BLaER1 (cell line): ENCODE data around the gene SDK1.

Experiments
- H3K27ac ChIP-seq: shearing (Covaris generic); formaldehyde crosslinking; 2 replicates; pipeline ENCODE4 v1.8.1; 2022
- H3K27me3 ChIP-seq: shearing (Covaris generic); formaldehyde crosslinking; 2 replicates; pipeline ENCODE4 v1.8.1; 2022
- H3K36me3 ChIP-seq: shearing (Covaris generic); formaldehyde crosslinking; 2 replicates; pipeline ENCODE4 v1.8.1; 2022
- H3K4me1 ChIP-seq: shearing (Covaris generic); formaldehyde crosslinking; 2 replicates; pipeline ENCODE4 v1.8.1; 2022
- H3K4me2 ChIP-seq: shearing (Covaris generic); formaldehyde crosslinking; 2 replicates; pipeline ENCODE4 v1.8.1; 2022
- H3K4me3 ChIP-seq: shearing (Covaris generic); formaldehyde crosslinking; 2 replicates; pipeline ENCODE4 v1.8.1; 2022
- H3K9ac ChIP-seq: shearing (Covaris generic); formaldehyde crosslinking; 2 replicates; pipeline ENCODE4 v1.8.1; 2022
- H3K9me3 ChIP-seq: shearing (Covaris generic); formaldehyde crosslinking; 2 replicates; pipeline ENCODE4 v1.8.1; 2022
- H4K20me1 ChIP-seq: shearing (Covaris generic); formaldehyde crosslinking; 2 replicates; pipeline ENCODE4 v1.8.1; 2022
- Cebpa-rat ChIP-seq: shearing (Covaris generic); IDR thresholded peaks from 2 replicates; pipeline ENCODE4 v1.8.1; 2022

SDK1 gene

DNA sequence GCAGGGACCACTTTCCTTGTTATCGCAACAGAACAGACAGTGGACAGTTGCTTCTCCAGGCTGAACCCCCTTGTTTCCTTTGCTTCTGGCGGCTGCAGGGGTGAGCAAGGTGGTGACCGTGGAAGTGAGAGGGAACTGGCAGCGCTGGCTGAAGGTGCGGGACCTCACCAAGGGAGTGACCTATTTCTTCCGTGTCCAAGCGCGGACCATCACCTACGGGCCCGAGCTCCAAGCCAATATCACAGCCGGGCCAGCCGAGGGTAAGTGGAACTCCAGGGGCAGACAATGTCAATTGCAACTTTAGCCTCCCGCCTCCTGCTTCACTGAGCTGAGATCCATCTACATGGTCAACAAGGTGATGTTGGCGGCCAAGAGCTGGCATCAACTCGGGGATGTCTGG is 919.0 kb downstream of the SDK1 start:
- H3K9ac ChIP-seq = no peak overlapping the region
- H3K9me3 ChIP-seq = peaks cover 5% of the 10 kb centered on the region; the same call in 1 of the 2 replicates
- no peaks in the 10 kb centered on the region for H4K20me1 ChIP-seq
- no peaks in the 10 kb centered on the region for H3K27me3 ChIP-seq
- no peaks in the 10 kb centered on the region for H3K36me3 ChIP-seq
- no peak overlapping the region for H3K4me2 ChIP-seq
- no peak overlapping the region for H3K27ac ChIP-seq
- TF ChIP-seq Cebpa-rat = no peak
- H3K4me3 ChIP-seq = no peak overlapping the region
- H3K4me1 ChIP-seq = peaks cover 5% of the 10 kb centered on the region; the same call in 1 of the 2 replicates

DNA sequence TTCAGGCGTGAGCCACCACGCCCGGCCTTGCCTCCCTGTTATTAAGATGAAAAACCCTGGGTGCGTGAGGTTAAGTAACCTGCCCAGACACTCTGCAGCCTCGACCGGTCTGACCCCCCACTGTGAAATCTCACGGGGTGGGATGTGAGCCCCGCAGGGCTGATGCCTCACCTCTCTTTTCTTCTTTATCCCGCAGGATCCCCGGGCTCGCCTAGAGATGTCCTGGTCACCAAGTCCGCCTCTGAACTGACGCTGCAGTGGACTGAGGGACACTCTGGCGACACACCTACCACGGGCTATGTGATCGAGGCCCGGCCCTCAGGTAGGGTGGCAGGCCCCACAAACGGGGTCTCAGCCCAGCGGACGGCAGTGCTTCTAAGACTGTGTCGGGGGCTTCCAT is 920.0 kb downstream of the SDK1 start:
- H3K36me3 ChIP-seq = no peaks in the 10 kb centered on the region
- peaks cover 2% of the 10 kb centered on the region; the same call in 1 of the 2 replicates for H3K4me1 ChIP-seq
- no peak overlapping the region for H3K27ac ChIP-seq
- no peak overlapping the region for H3K4me3 ChIP-seq
- no peak overlapping the region for H3K4me2 ChIP-seq
- H3K9ac ChIP-seq = no peak overlapping the region
- no peaks in the 10 kb centered on the region for H3K27me3 ChIP-seq
- H3K9me3 ChIP-seq = peaks cover 5% of the 10 kb centered on the region; the same call in 1 of the 2 replicates
- no peaks in the 10 kb centered on the region for H4K20me1 ChIP-seq
- no peak for TF ChIP-seq Cebpa-rat

DNA sequence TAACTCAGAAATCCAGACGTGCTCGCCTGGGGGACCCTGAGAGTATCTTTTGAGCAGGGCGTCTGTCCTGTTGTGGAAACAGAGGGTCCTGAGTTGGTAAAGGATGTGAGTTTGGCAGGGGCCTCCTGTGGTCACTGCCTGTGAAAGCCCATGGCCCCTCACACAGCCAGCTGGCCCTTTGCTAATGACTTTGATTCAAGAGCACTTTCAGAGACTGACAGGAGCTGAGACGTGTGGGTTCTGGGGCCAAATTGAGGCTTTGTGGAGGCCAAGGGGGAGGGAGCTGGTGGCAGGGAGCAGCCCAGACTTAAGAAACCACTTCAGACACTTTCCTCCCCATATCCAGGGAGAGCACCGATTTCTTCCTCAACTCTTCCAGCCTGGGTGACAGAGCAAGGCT is 921.6 kb downstream of the SDK1 start:
- H3K27ac ChIP-seq = no peak overlapping the region
- no peaks in the 10 kb centered on the region for H3K36me3 ChIP-seq
- no peaks in the 10 kb centered on the region for H4K20me1 ChIP-seq
- no peaks in the 10 kb centered on the region for H3K27me3 ChIP-seq
- H3K9ac ChIP-seq = no peak overlapping the region
- no peak overlapping the region for H3K4me3 ChIP-seq
- TF ChIP-seq Cebpa-rat = no peak
- H3K4me1 ChIP-seq = no peaks in the 10 kb centered on the region; the same call in 1 of the 2 replicates
- H3K9me3 ChIP-seq = peaks cover 5% of the 10 kb centered on the region; the same call in 1 of the 2 replicates
- H3K4me2 ChIP-seq = no peak overlapping the region

DNA sequence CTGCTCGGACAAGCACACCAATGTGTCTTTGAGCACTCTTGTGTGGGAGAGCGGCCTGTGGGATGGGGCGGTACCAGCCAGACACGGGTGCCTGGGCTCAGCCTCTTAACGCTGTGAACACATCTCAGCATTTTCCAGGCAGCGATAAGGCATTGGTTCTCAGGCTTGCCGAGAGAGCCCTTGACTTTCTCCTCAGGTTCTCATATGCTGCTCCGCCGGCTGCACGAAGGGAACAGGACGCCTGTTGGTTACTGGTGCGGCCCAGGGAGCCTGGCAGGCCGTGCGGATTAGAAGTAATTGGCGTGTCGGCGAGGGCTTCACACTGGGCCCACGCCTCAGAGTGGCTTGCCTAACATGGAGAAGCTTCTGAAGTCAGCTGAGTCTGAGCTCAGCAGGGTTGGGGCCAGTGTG is 924.3 kb downstream of the SDK1 start:
- Histone ChIP-seq H3K9ac (no peak overlapping the region), H3K4me2 (no peak overlapping the region), H3K9me3 (peaks cover 5% of the 10 kb centered on the region; the same call in 1 of the 2 replicates), H3K27ac (no peak overlapping the region), H3K4me3 (no peak overlapping the region), H3K27me3 (no peaks in the 10 kb centered on the region), H4K20me1 (no peaks in the 10 kb centered on the region), H3K36me3 (no peaks in the 10 kb centered on the region), H3K4me1 (no peaks in the 10 kb centered on the region; the same call in 1 of the 2 replicates)
- TF ChIP-seq Cebpa-rat = no peak

DNA sequence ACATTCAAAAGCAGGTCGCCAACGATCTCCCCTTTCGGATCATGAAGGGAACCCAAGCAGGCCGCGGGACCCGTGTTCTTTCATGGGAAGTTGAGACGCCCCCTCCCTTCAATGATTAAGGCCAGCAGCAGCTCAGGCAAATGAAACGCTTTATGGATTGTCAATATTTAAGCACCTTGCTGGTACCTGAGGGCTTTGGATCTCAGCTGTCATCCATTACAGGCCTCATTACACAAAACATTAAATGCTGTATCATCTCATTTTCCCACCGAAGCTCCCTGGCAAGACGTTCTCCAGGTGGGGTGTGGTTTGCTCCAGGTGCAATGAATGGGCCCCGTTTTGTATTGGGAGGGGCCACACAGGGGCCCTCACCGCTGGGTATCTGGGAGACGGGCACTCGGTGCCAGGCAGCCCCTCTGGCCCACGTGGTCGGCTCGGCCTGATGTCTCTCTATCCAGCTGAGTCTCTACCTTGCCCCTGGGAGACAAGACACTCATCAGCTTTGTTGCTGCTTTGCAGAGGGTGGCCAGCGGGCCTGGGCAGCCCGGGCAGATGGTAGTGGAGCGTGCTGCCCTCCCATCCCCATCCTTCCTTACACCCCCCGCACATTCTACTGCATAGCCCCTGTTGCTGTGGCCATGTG is 925.0 kb downstream of the SDK1 start:
- Histone ChIP-seq H3K9me3 (peaks cover 5% of the 10 kb centered on the region; the same call in 1 of the 2 replicates), H3K4me3 (no peak overlapping the region), H4K20me1 (no peaks in the 10 kb centered on the region), H3K9ac (no peak overlapping the region), H3K4me2 (no peak overlapping the region), H3K4me1 (no peaks in the 10 kb centered on the region; the same call in 1 of the 2 replicates), H3K27ac (no peak overlapping the region), H3K36me3 (no peaks in the 10 kb centered on the region), H3K27me3 (no peaks in the 10 kb centered on the region)
- no peak for TF ChIP-seq Cebpa-rat

DNA sequence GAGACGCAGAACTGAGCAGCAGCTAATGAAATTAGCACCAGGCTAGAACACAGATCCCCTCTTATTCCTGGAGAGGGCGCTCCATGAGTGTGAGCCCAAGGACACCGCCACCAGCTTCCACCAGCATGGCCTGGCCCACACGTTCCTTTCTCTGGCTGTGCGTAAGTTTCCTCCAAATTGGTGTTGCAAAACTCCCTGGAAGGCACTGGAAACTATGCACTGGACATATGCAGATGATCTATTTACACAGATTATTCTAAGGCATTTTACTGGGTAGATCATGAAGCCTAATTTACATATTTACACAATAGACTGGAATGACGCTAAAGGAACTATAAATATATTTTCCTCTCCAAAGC is 925.5 kb downstream of the SDK1 start:
- Histone ChIP-seq H3K9me3 (peaks cover 5% of the 10 kb centered on the region; the same call in 1 of the 2 replicates), H3K27me3 (no peaks in the 10 kb centered on the region), H3K4me1 (no peaks in the 10 kb centered on the region; the same call in 1 of the 2 replicates), H3K4me3 (no peak overlapping the region), H4K20me1 (no peaks in the 10 kb centered on the region), H3K4me2 (no peak overlapping the region), H3K27ac (no peak overlapping the region), H3K9ac (no peak overlapping the region), H3K36me3 (no peaks in the 10 kb centered on the region)
- no peak for TF ChIP-seq Cebpa-rat

DNA sequence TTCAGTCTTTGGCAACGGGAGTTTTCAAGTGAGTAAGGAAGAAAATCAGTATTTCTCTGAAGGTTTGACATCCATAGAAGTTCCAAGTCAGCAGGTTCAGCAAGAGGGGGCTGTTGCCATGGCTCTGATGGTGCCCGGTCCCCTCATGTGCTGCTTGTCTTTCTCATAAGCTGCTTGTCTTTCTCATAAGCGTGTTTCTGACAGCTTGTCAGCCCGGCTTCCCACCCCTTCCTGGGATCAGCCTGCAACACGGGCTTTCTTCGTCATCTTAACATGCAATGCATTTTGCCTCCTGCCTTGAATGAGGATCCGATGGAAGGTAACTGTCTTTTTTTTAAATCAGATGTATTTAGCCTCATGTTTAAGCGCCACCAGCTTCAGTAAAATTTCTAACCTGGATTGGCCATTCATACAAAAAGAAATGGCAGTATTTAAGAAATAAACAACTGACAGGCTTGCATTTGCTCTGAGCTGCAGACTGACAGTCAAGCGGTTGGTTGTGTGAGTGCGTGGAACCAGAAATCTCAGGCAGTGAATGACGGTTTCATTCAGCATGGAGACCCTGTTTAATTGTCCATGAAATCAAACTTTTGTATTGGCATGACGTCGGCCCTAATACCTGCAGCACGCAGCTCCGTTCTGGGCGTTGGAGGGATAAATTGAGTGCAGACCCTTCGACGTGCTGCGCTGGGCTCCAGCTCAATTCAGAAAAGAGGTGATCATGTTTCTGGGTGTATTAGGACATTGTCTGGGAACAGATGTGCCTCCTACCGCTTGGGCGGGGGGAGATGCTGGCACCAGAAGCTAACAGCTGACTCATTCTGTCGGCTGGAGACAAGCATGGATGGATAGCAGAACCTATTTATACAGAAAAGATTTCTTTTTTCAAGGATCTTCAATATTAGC is 926.3 kb downstream of the SDK1 start:
- H3K4me3 ChIP-seq = no peak overlapping the region
- no peak overlapping the region for H3K27ac ChIP-seq
- H3K4me2 ChIP-seq = no peak overlapping the region
- H3K36me3 ChIP-seq = no peaks in the 10 kb centered on the region
- H3K27me3 ChIP-seq = no peaks in the 10 kb centered on the region
- no peak overlapping the region for H3K9ac ChIP-seq
- peaks cover 5% of the 10 kb centered on the region; the same call in 1 of the 2 replicates for H3K9me3 ChIP-seq
- no peaks in the 10 kb centered on the region; the same call in 1 of the 2 replicates for H3K4me1 ChIP-seq
- TF ChIP-seq Cebpa-rat = no peak
- no peaks in the 10 kb centered on the region for H4K20me1 ChIP-seq

DNA sequence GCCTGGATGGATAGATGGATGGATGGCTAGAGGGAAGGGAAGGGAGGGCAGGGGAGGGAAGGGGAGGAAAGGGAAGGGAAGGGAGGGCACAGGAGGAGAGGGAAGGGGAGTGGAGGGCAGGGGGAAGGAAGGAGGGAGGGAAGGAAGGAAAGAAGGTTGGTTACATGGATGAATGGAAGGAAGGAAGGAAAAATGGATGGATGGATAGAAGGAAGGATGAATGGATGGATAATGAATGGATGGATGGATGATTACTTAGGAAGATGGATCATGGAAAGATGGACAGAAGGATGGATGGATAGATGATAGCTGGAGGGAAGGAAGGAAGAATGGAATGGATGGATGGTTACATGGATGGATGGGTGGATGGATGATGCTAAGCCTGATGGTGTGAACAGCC is 929.3 kb downstream of the SDK1 start:
- H3K27ac ChIP-seq = no peak overlapping the region
- H3K36me3 ChIP-seq = no peaks in the 10 kb centered on the region
- H4K20me1 ChIP-seq = no peaks in the 10 kb centered on the region
- H3K4me2 ChIP-seq = no peak overlapping the region
- H3K4me3 ChIP-seq = no peak overlapping the region
- H3K4me1 ChIP-seq = no peaks in the 10 kb centered on the region
- no peaks in the 10 kb centered on the region; the same call in 1 of the 2 replicates for H3K9me3 ChIP-seq
- no peak for TF ChIP-seq Cebpa-rat
- no peak overlapping the region for H3K9ac ChIP-seq
- no peaks in the 10 kb centered on the region for H3K27me3 ChIP-seq

DNA sequence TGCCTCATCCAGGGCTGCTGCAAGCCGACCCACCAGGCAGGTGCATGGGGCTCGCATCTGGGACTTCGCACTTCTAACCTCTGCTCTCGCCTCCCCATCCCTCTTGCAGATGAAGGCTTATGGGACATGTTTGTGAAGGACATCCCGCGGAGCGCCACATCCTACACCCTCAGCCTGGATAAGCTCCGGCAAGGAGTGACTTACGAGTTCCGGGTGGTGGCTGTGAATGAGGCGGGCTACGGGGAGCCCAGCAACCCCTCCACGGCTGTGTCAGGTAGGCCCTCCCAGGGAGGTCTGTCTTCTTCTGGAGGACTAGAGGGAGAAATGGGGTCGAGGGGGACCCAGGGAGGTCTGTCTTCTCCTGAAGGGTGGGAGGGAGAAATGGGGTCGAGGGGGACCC is 932.1 kb downstream of the SDK1 start:
- Histone ChIP-seq H3K27ac (no peak overlapping the region), H3K27me3 (no peaks in the 10 kb centered on the region), H3K4me2 (no peak overlapping the region), H3K36me3 (no peaks in the 10 kb centered on the region), H3K9me3 (no peaks in the 10 kb centered on the region), H3K9ac (no peak overlapping the region), H3K4me1 (no peaks in the 10 kb centered on the region), H3K4me3 (no peak overlapping the region), H4K20me1 (no peaks in the 10 kb centered on the region)
- no peak for TF ChIP-seq Cebpa-rat
